Osteocyte (in vitro differentiated cells): ENCODE results near the gene CD180. TPM values are rescaled to one million over a fixed set of nuclear protein-coding genes. Genes with fewer than 3 reads are reported as not detected.

ENCODE experiments used
- DNase-seq: peaks from one replicate; pipeline ENCODE4 v3.0.0; 2021; ENCODE audit warnings: mixed read lengths; ENCODE audit not compliant: unreplicated experiment; ENCODE audit errors: extremely low spot score
- H3K27ac Mint-ChIP-seq: one replicate; pipeline ENCODE4 v1.8.0; 2021; ENCODE audit warnings: mild to moderate bottlenecking, mixed read lengths; ENCODE audit not compliant: unreplicated experiment
- H3K27me3 Mint-ChIP-seq: one replicate; pipeline ENCODE4 v1.8.0; 2021; ENCODE audit warnings: mixed read lengths; ENCODE audit not compliant: unreplicated experiment
- H3K36me3 Mint-ChIP-seq: one replicate; pipeline ENCODE4 v1.8.0; 2021; ENCODE audit warnings: mixed read lengths; ENCODE audit not compliant: unreplicated experiment
- H3K4me1 Mint-ChIP-seq: one replicate; pipeline ENCODE4 v1.8.0; 2021; ENCODE audit warnings: mixed read lengths; ENCODE audit not compliant: unreplicated experiment
- H3K4me3 Mint-ChIP-seq: one replicate; pipeline ENCODE4 v1.8.0; 2021; ENCODE audit warnings: mild to moderate bottlenecking, moderate library complexity, mixed read lengths; ENCODE audit not compliant: unreplicated experiment
- H3K9me3 Mint-ChIP-seq: one replicate; pipeline ENCODE4 v1.8.0; 2021; ENCODE audit warnings: mixed read lengths; ENCODE audit not compliant: unreplicated experiment
- CTCF ChIP-seq: fragments of 200-600 bp; sonication (generic); IDR thresholded peaks from 2 replicates; pipeline ENCODE4 v1.5.0; 2021; ENCODE audit warnings: antibody characterized with exemption, mild to moderate bottlenecking, moderate library complexity
- total RNA-seq: library from RNA; stranded (reverse); gene quantifications from 2 replicates; pipeline ENCODE4 v1.2.1, GENCODE V29; 2021

Gene CD180
- total RNA-seq, 1 donor from 2014 or later = not detected

- no peak for DNase-seq
- Mint-ChIP-seq H3K27me3 (peaks cover 4% of the 10 kb centered on the region), H3K4me1 (peaks cover 26% of the 10 kb centered on the region), H3K4me3 (no peak overlapping the region), H3K36me3 (no peaks in the 10 kb centered on the region), H3K9me3 (peaks cover 4% of the 10 kb centered on the region), H3K27ac (no peak overlapping the region)
- TF ChIP-seq CTCF = no peak
These were observed 39.0 kb upstream of the CD180 start for GRCh38 chr5:67235399-67236110.

GRCh38 chr5:67234671-67235176 is 38.1 kb upstream of the CD180 start:
- no peak for DNase-seq
- peaks cover 26% of the 10 kb centered on the region for H3K4me1 Mint-ChIP-seq
- no peak overlapping the region for H3K4me3 Mint-ChIP-seq
- peaks cover 7% of the 10 kb centered on the region for H3K9me3 Mint-ChIP-seq
- no peaks in the 10 kb centered on the region for H3K36me3 Mint-ChIP-seq
- TF ChIP-seq CTCF = no peak
- peaks cover 4% of the 10 kb centered on the region for H3K27me3 Mint-ChIP-seq
- peak overlapping the region; percentile 61 for H3K27ac Mint-ChIP-seq

GRCh38 chr5:67233075-67233474 is 36.5 kb upstream of the CD180 start:
- no peak for TF ChIP-seq CTCF
- DNase-seq = no peak
- no peaks in the 10 kb centered on the region for H3K36me3 Mint-ChIP-seq

GRCh38 chr5:67223211-67223610 is 26.6 kb upstream of the CD180 start:
- Mint-ChIP-seq H3K9me3 (no peaks in the 10 kb centered on the region), H3K27me3 (peaks cover 19% of the 10 kb centered on the region), H3K4me1 (no peaks in the 10 kb centered on the region), H3K4me3 (no peak overlapping the region), H3K27ac (no peak overlapping the region), H3K36me3 (no peaks in the 10 kb centered on the region)
- TF ChIP-seq CTCF = no peak
- DNase-seq = no peak

More at GRCh38 chr5:67233075-67233474, 36.5 kb upstream of the CD180 start:
- Mint-ChIP-seq H3K4me1 (peaks cover 26% of the 10 kb centered on the region), H3K4me3 (no peak overlapping the region), H3K27me3 (peaks cover 4% of the 10 kb centered on the region), H3K9me3 (peaks cover 7% of the 10 kb centered on the region), H3K27ac (no peak overlapping the region)

GRCh38 chr5:67222243-67223025 is 25.8 kb upstream of the CD180 start:
- Mint-ChIP-seq H3K27ac (no peak overlapping the region), H3K4me3 (no peak overlapping the region), H3K4me1 (no peaks in the 10 kb centered on the region), H3K36me3 (no peaks in the 10 kb centered on the region), H3K9me3 (no peaks in the 10 kb centered on the region), H3K27me3 (peaks cover 22% of the 10 kb centered on the region)
- DNase-seq = no peak
- TF ChIP-seq CTCF = no peak
